ENCODE data around the gene CCDC33. TPM values are rescaled to one million over a fixed set of nuclear protein-coding genes. Genes with fewer than 3 reads are reported as not detected.

Gene CCDC33
- total RNA-seq, 1 experiment from 2014 or later, result 0.15 TPM

- H3K9ac ChIP-seq (ENCODE audit: low read length), result no peak overlapping the region
- no peak overlapping the region for H2AFZ ChIP-seq (ENCODE audit: low read depth, low read length, poor library complexity, severe bottlenecking)
- no peak for DNase-seq (ENCODE audit: low read depth, low spot score)
- ChIA-PET RAD21 (ENCODE audit: low non-redundant PET in 1 of 2, low total read pairs in 2 of 2, uncharacterized antibody in 2 of 2, unreplicated experiment in 2 of 2) (no interaction called here), CTCF (no interaction called here), POLR2A (no interaction called here)
- peaks cover 0 to 6% of the 10 kb centered on the region in 2 experiments; a peak in 1 of 4 replicates for H3K4me1 ChIP-seq (ENCODE audit: control insufficient read depth in 1 of 2, insufficient read depth in 2 of 2, low read length in 2 of 2)
- no TSS peak for BruUV-seq (replicated peaks)
- TF ChIP-seq CTCF (IDR thresholded peaks at IDR 0.05 in 2 of 3, conservative IDR thresholded peaks at IDR 0.05 in 1 of 3; ENCODE audit: borderline replicate concordance in 1 of 3, insufficient read depth in 1 of 3, low read depth in 2 of 3, low read length in 2 of 3) (no peak), SP1 (IDR thresholded peaks at IDR 0.05; ENCODE audit: low read depth) (no peak), RAD21 (IDR thresholded peaks at IDR 0.05; ENCODE audit: low read depth) (no peak), CBX3 (IDR thresholded peaks at IDR 0.05; ENCODE audit: low read depth) (no peak), REST (IDR thresholded peaks at IDR 0.05; ENCODE audit: low read depth) (no peak), EZH2 (IDR thresholded peaks at IDR 0.05) (no peak), FOSL1 (IDR thresholded peaks at IDR 0.05; ENCODE audit: low read depth) (no peak), ZNF274 (IDR thresholded peaks at IDR 0.05; ENCODE audit: low read depth, low read length) (no peak), SIN3A (IDR thresholded peaks at IDR 0.05; ENCODE audit: low read depth) (no peak), POLR2A (IDR thresholded peaks at IDR 0.05; ENCODE audit: borderline replicate concordance, extremely low read depth, insufficient read depth, insufficient read length) (no peak), ZFX (IDR thresholded peaks at IDR 0.05) (no peak)
- no peaks in the 10 kb centered on the region for H3K9me3 ChIP-seq (ENCODE audit: control insufficient read depth in 1 of 2, insufficient read depth in 1 of 2, low read depth in 1 of 2, low read length in 2 of 2)
- no peaks in the 10 kb centered on the region for H3K27me3 ChIP-seq (ENCODE audit: insufficient read depth, low read length)
- no peaks in the 10 kb centered on the region for H3K9me2 ChIP-seq (ENCODE audit: insufficient read depth)
- H4K20me1 ChIP-seq (ENCODE audit: insufficient read depth), result no peaks in the 10 kb centered on the region
- H3K4me2 ChIP-seq (ENCODE audit: low read length), result no peak overlapping the region
- no peak overlapping the region for H3K27ac ChIP-seq (ENCODE audit: low read depth, low read length)
- H3K4me3 ChIP-seq (replicated peaks in 1 of 2; ENCODE audit: low read depth in 1 of 2, low read length in 2 of 2), result no peak overlapping the region
- H3K79me2 ChIP-seq (ENCODE audit: insufficient read depth, low read length), result no peaks in the 10 kb centered on the region
- intact Hi-C loops (cut with micrococcal nuclease), result no loop called here
- ATAC-seq, result no peak
- H3K36me3 ChIP-seq (ENCODE audit: control insufficient read depth in 1 of 2, insufficient read depth in 2 of 2, low read length in 2 of 2), result no peaks in the 10 kb centered on the region
Measured at GRCh38 chr15:74343797-74344127, 107.6 kb downstream of the CCDC33 start.

Measured in HCT116 (cell line).